ENCODE results near the gene SLC4A5. TPM values are rescaled to one million over a fixed set of nuclear protein-coding genes. Genes with fewer than 3 reads are reported as not detected.

The SLC4A5 gene
- total RNA-seq, 1 donor from 2014 or later = 8.2 TPM

GRCh38 chr2:74269667-74270066 is 73.5 kb downstream of the SLC4A5 start:
- TF ChIP-seq CTCF (IDR thresholded peaks at IDR 0.05; ENCODE audit: partially characterized antibody, unreplicated experiment) = no peak
- Mint-ChIP-seq H3K4me1 (ENCODE audit: low read depth, unreplicated experiment) (peaks cover 6% of the 10 kb centered on the region), H3K27me3 (ENCODE audit: unreplicated experiment) (peaks cover under 1% of the 10 kb centered on the region), H3K36me3 (ENCODE audit: unreplicated experiment) (no peaks in the 10 kb centered on the region), H3K27ac (ENCODE audit: unreplicated experiment) (no peak overlapping the region), H3K4me3 (ENCODE audit: unreplicated experiment) (no peak overlapping the region), H3K9me3 (ENCODE audit: unreplicated experiment) (no peaks in the 10 kb centered on the region)
- no peak for DNase-seq

GRCh38 chr2:74267068-74267467 is 76.1 kb downstream of the SLC4A5 start:
- Mint-ChIP-seq H3K4me1 (ENCODE audit: low read depth, unreplicated experiment) (no peaks in the 10 kb centered on the region), H3K27ac (ENCODE audit: unreplicated experiment) (no peak overlapping the region), H3K36me3 (ENCODE audit: unreplicated experiment) (no peaks in the 10 kb centered on the region), H3K27me3 (ENCODE audit: unreplicated experiment) (no peaks in the 10 kb centered on the region), H3K4me3 (ENCODE audit: unreplicated experiment) (no peak overlapping the region), H3K9me3 (ENCODE audit: unreplicated experiment) (no peaks in the 10 kb centered on the region)
- TF ChIP-seq CTCF (IDR thresholded peaks at IDR 0.05; ENCODE audit: partially characterized antibody, unreplicated experiment) = no peak
- DNase-seq = no peak

GRCh38 chr2:74264281-74264680 is 78.9 kb downstream of the SLC4A5 start:
- no peak for DNase-seq
- H3K36me3 Mint-ChIP-seq (ENCODE audit: unreplicated experiment) = no peaks in the 10 kb centered on the region
- peaks cover 1% of the 10 kb centered on the region for H3K4me1 Mint-ChIP-seq (ENCODE audit: low read depth, unreplicated experiment)
- no peak for TF ChIP-seq CTCF (IDR thresholded peaks at IDR 0.05; ENCODE audit: partially characterized antibody, unreplicated experiment)
- peaks cover 2% of the 10 kb centered on the region for H3K9me3 Mint-ChIP-seq (ENCODE audit: unreplicated experiment)
- H3K4me3 Mint-ChIP-seq (ENCODE audit: unreplicated experiment) = no peak overlapping the region
- no peaks in the 10 kb centered on the region for H3K27me3 Mint-ChIP-seq (ENCODE audit: unreplicated experiment)
- H3K27ac Mint-ChIP-seq (ENCODE audit: unreplicated experiment) = no peak overlapping the region

GRCh38 chr2:74262681-74263080 is 80.5 kb downstream of the SLC4A5 start:
- no peak for DNase-seq

More at GRCh38 chr2:74262681-74263080, 80.5 kb downstream of the SLC4A5 start:
- no peak for TF ChIP-seq CTCF (IDR thresholded peaks at IDR 0.05; ENCODE audit: partially characterized antibody, unreplicated experiment)
- peaks cover 2% of the 10 kb centered on the region for H3K9me3 Mint-ChIP-seq (ENCODE audit: unreplicated experiment)
- peaks cover 1% of the 10 kb centered on the region for H3K4me1 Mint-ChIP-seq (ENCODE audit: low read depth, unreplicated experiment)
- H3K4me3 Mint-ChIP-seq (ENCODE audit: unreplicated experiment) = no peak overlapping the region
- H3K27me3 Mint-ChIP-seq (ENCODE audit: unreplicated experiment) = no peaks in the 10 kb centered on the region
- H3K27ac Mint-ChIP-seq (ENCODE audit: unreplicated experiment) = no peak overlapping the region
- no peaks in the 10 kb centered on the region for H3K36me3 Mint-ChIP-seq (ENCODE audit: unreplicated experiment)

All from glutamatergic neuron (in vitro differentiated cells).